ENCODE results near the gene FOXK1. TPM values are rescaled to one million over a fixed set of nuclear protein-coding genes. Genes with fewer than 3 reads are reported as not detected.

FOXK1 gene
- total and polyA plus RNA-seq, 2 of the 13 experiments (the other 11 are each of a cell fraction or from before 2014, with no cell fraction given), result 4.6 to 8.8 TPM

DNA sequence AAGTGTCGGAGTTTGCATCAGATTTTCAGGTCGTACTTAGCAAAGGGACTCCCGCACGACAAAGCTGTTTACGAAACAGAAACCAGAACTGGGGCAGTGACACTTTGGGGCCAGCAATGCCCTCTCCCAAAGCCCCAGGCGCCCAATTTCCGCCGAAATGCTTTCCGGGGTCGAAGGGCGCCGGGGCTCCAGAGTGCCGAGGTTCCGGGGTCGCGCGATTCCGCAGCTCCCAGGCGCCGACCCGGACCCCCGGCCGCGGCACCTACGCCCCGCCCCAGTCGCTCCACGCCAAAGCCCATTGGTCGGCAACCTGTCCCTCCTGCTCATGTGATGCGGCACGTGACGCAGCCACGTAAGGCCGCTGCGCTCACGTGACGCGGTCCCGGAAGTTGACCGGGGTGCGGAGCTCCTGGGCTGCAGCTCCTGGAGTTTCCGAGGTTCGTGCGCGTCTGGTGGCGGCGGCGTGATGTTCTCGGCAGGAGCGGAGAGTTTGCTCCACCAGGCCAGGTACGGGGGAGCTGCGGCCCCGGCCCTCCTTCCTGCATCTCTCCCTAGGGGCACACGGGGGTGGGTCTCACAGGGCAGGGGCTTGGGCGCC lies 93.3 kb downstream of the FOXK1 start, which contains the start of gene AP5Z1 (continued):
- TF ChIP-seq, protein P1, sequence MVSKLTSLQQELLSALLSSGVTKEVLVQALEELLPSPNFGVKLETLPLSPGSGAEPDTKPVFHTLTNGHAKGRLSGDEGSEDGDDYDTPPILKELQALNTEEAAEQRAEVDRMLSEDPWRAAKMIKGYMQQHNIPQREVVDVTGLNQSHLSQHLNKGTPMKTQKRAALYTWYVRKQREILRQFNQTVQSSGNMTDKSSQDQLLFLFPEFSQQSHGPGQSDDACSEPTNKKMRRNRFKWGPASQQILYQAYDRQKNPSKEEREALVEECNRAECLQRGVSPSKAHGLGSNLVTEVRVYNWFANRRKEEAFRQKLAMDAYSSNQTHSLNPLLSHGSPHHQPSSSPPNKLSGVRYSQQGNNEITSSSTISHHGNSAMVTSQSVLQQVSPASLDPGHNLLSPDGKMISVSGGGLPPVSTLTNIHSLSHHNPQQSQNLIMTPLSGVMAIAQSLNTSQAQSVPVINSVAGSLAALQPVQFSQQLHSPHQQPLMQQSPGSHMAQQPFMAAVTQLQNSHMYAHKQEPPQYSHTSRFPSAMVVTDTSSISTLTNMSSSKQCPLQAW (CRISPR knock-in tag; IDR thresholded peaks at IDR 0.05), result no peak; the same call in 1 of the 2 replicates
- TF ChIP-seq SKI (IDR thresholded peaks at IDR 0.05; ENCODE audit: partially characterized antibody) (peak; percentile 40), ATM (IDR thresholded peaks at IDR 0.05; ENCODE audit: borderline replicate concordance) (no peak), SCMH1 (CRISPR knock-in tag; IDR thresholded peaks at IDR 0.05; ENCODE audit: borderline replicate concordance) (no peak), ZNF350 (CRISPR knock-in tag; IDR thresholded peaks at IDR 0.05; ENCODE audit: borderline replicate concordance, low read depth) (peak; percentile 86), ARNT2 (CRISPR knock-in tag; IDR thresholded peaks at IDR 0.05; ENCODE audit: low read depth) (peak; percentile 81), PRMT3 (CRISPR knock-in tag; IDR thresholded peaks at IDR 0.05; ENCODE audit: borderline replicate concordance, low read depth) (no peak), NAIF1 (CRISPR knock-in tag; IDR thresholded peaks at IDR 0.05; ENCODE audit: borderline replicate concordance) (peak; percentile 58; the same call in 1 of the 2 replicates), CREM (IDR thresholded peaks at IDR 0.05) (peak; percentile 88), CREM (CRISPR knock-in tag; IDR thresholded peaks at IDR 0.05) (0 out of 2 replicates have a peak, but pooled peaks have one; percentile 55), ZNF136 (CRISPR knock-in tag; IDR thresholded peaks at IDR 0.05; ENCODE audit: low read depth) (0 out of 2 replicates have a peak, but pooled peaks have one; percentile 73), ZBTB3 (CRISPR knock-in tag; IDR thresholded peaks at IDR 0.05; ENCODE audit: borderline replicate concordance, low read depth) (no peak), DR1 (CRISPR knock-in tag; IDR thresholded peaks at IDR 0.05) (peak; percentile 71), CENPT (CRISPR knock-in tag; IDR thresholded peaks at IDR 0.05; ENCODE audit: low read depth) (no peak), YEATS4 (CRISPR knock-in tag; IDR thresholded peaks at IDR 0.05; ENCODE audit: borderline replicate concordance) (peak; percentile 75), ZNF709 (CRISPR knock-in tag; IDR thresholded peaks at IDR 0.05) (0 out of 2 replicates have a peak, but pooled peaks have one; percentile 70)
- TF ChIP-seq, protein P2, sequence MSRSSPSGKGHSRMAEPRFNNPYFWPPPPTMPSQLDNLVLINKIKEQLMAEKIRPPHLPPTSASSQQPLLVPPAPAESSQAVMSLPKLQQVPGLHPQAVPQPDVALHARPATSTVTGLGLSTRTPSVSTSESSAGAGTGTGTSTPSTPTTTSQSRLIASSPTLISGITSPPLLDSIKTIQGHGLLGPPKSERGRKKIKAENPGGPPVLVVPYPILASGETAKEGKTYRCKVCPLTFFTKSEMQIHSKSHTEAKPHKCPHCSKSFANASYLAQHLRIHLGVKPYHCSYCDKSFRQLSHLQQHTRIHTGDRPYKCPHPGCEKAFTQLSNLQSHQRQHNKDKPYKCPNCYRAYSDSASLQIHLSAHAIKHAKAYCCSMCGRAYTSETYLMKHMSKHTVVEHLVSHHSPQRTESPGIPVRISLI (CRISPR knock-in tag; IDR thresholded peaks at IDR 0.05; ENCODE audit: borderline replicate concordance), result peak; percentile 7; the same call in 1 of the 2 replicates
- TF ChIP-seq, protein P3, sequence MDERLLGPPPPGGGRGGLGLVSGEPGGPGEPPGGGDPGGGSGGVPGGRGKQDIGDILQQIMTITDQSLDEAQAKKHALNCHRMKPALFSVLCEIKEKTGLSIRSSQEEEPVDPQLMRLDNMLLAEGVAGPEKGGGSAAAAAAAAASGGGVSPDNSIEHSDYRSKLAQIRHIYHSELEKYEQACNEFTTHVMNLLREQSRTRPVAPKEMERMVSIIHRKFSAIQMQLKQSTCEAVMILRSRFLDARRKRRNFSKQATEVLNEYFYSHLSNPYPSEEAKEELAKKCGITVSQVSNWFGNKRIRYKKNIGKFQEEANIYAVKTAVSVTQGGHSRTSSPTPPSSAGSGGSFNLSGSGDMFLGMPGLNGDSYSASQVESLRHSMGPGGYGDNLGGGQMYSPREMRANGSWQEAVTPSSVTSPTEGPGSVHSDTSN (CRISPR knock-in tag; IDR thresholded peaks at IDR 0.05), result peak; percentile 87
- TF ChIP-seq, protein P4, sequence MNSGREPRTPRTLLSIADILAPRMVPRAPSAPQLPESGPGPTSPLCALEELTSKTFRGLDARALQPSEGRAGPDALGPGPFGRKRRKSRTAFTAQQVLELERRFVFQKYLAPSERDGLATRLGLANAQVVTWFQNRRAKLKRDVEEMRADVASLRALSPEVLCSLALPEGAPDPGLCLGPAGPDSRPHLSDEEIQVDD (CRISPR knock-in tag; IDR thresholded peaks at IDR 0.05; ENCODE audit: borderline replicate concordance), result no peak
- TF ChIP-seq, protein P5, sequence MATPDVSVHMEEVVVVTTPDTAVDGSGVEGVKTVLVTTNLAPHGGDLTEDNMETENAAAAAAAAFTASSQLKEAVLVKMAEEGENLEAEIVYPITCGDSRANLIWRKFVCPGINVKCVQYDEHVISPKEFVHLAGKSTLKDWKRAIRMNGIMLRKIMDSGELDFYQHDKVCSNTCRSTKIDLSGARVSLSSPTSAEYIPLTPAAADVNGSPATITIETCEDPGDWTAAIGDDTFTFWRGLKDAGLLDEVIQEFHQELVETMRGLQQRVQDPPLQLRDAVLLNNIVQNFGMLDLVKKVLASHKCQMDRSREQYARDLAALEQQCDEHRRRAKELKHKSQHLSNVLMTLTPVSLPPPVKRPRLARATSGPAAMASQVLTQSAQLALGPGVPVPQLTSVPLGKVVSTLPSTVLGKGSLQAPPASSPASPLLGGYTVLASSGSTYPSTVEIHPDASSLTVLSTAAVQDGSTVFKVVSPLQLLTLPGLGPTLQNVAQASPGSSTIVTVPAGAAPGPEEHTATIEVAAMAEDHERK (CRISPR knock-in tag; IDR thresholded peaks at IDR 0.05; ENCODE audit: low read depth), result peak; percentile 91
- TF ChIP-seq, protein P6, sequence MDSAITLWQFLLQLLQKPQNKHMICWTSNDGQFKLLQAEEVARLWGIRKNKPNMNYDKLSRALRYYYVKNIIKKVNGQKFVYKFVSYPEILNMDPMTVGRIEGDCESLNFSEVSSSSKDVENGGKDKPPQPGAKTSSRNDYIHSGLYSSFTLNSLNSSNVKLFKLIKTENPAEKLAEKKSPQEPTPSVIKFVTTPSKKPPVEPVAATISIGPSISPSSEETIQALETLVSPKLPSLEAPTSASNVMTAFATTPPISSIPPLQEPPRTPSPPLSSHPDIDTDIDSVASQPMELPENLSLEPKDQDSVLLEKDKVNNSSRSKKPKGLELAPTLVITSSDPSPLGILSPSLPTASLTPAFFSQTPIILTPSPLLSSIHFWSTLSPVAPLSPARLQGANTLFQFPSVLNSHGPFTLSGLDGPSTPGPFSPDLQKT (CRISPR knock-in tag; IDR thresholded peaks at IDR 0.05; ENCODE audit: borderline replicate concordance), result no peak; the same call in 1 of the 2 replicates

Measured in HepG2 (cell line).